Colonic mucosa (tissue), 4 donors: Measurements from ENCODE around the gene ANKRD16. TPM values are rescaled to one million over a fixed set of nuclear protein-coding genes. Genes with fewer than 3 reads are reported as not detected.
"Not testable (repeated sequence)": the region's sequence is repeated elsewhere in the genome, so short reads cannot be mapped to it uniquely, and the experiment has no call there.

Experiments used
- DNase-seq: peaks from one replicate; pipeline ENCODE4 v3.0.0-alpha.2; 2020
- H3K27ac ChIP-seq: fragments of 200-600 bp; one replicate; pipeline ENCODE4 v1.8.0; 2021
- H3K27me3 ChIP-seq: fragments of 200-600 bp; one replicate; pipeline ENCODE4 v1.8.0; 2021
- H3K36me3 ChIP-seq: fragments of 200-600 bp; one replicate; pipeline ENCODE4 v1.8.0; 2021
- H3K4me1 ChIP-seq: fragments of 200-600 bp; one replicate; pipeline ENCODE4 v1.8.0; 2021; ENCODE audit warnings: mild to moderate bottlenecking
- H3K4me3 ChIP-seq: fragments of 200-600 bp; one replicate; pipeline ENCODE4 v1.8.0; 2021
- H3K9ac ChIP-seq, 2 donors: one replicate each; pipeline ENCODE4 v1.7.0; 2013; ENCODE audit warnings: control low read depth in 2 of 2, low read depth in 2 of 2, low read length in 2 of 2
- H3K9me3 ChIP-seq: fragments of 200-600 bp; one replicate; pipeline ENCODE4 v1.8.0; 2021
- CTCF ChIP-seq: fragments of 200-600 bp; IDR thresholded peaks from one replicate; pipeline ENCODE4 v1.8.0; 2022; ENCODE audit warnings: antibody characterized with exemption, mild to moderate bottlenecking
- intact Hi-C: fragments of 100-400 bp; cut with DNase I; formaldehyde crosslinking; loops from one replicate; pipeline ENCODE4 v1.14.1; 2022
- total RNA-seq, 2 donors: library from RNA; stranded (reverse); fragmentation: NEBNext Ultra II Directional in 1 of 2; extraction: Animal tissue kit (Norgen Biotek cat#: 25700) in 1 of 2; gene quantifications; one replicate each; pipeline ENCODE4 v1.2.1, GENCODE V29; 2021
- donor health status: healthy.
- donor health status: DM: no; HTN: no; CAD: no.
- donor health status: DM: no; HTN: no; CAD: no.

ANKRD16 gene
- total RNA-seq, 2 donors from 2014 or later: 5.5 to 8.1 TPM

GRCh38 chr10:5888351-5888750, 1.3 kb downstream of the ANKRD16 start:
- H3K4me1 ChIP-seq: peaks cover 3% of the 10 kb centered on the region
- intact Hi-C loops: loop anchor here (10.0 kb wide), 1 partner anchor 204 kb away; the partner anchor contains the start of gene TASOR2
- no peak overlapping the region for H3K27ac ChIP-seq
- no peaks in the 10 kb centered on the region for H3K9me3 ChIP-seq
- H3K4me3 ChIP-seq: peak overlapping the region; percentile 97
- DNase-seq: peak; percentile 27
- no peaks in the 10 kb centered on the region for H3K36me3 ChIP-seq
- TF ChIP-seq CTCF: no peak
- H3K9ac ChIP-seq: peak overlapping the region; percentile 71 to 82
- H3K27me3 ChIP-seq: no peaks in the 10 kb centered on the region

- Histone ChIP-seq H3K4me3 (no peak overlapping the region), H3K9ac (peak overlapping the region in 1 of 2 donors; percentile 71)
- no peak for DNase-seq
Measured at GRCh38 chr10:5887641-5888040, 2.1 kb downstream of the ANKRD16 start.

GRCh38 chr10:5887029-5887428, 2.7 kb downstream of the ANKRD16 start:
- Histone ChIP-seq H3K9ac (no peak overlapping the region), H3K27ac (no peak overlapping the region), H3K4me3 (no peak overlapping the region), H3K4me1 (peaks cover 3% of the 10 kb centered on the region), H3K27me3 (no peaks in the 10 kb centered on the region), H3K9me3 (no peaks in the 10 kb centered on the region), H3K36me3 (no peaks in the 10 kb centered on the region)
- intact Hi-C loops: loop anchor here (10.0 kb wide), 1 partner anchor 202 kb away; the partner anchor contains the start of gene TASOR2
- DNase-seq: no peak
- no peak for TF ChIP-seq CTCF

More at GRCh38 chr10:5887641-5888040, 2.1 kb downstream of the ANKRD16 start:
- Histone ChIP-seq H3K27ac (no peak overlapping the region), H3K36me3 (no peaks in the 10 kb centered on the region), H3K4me1 (peaks cover 3% of the 10 kb centered on the region), H3K9me3 (no peaks in the 10 kb centered on the region), H3K27me3 (no peaks in the 10 kb centered on the region)
- no peak for TF ChIP-seq CTCF
- intact Hi-C loops: loop anchor here (10.0 kb wide), 1 partner anchor 203 kb away; the partner anchor contains the start of gene TASOR2

GRCh38 chr10:5885619-5886018, 4.1 kb downstream of the ANKRD16 start:
- no peaks in the 10 kb centered on the region for H3K36me3 ChIP-seq
- no peak overlapping the region for H3K4me3 ChIP-seq
- no peak for DNase-seq

GRCh38 chr10:5882961-5883360, 6.7 kb downstream of the ANKRD16 start:
- Histone ChIP-seq H3K4me3 (no peak overlapping the region), H3K27ac (no peak overlapping the region), H3K36me3 (no peaks in the 10 kb centered on the region), H3K27me3 (no peaks in the 10 kb centered on the region), H3K9me3 (no peaks in the 10 kb centered on the region), H3K4me1 (no peaks in the 10 kb centered on the region), H3K9ac (peak overlapping the region in 1 of 2 donors; percentile 34)
- TF ChIP-seq CTCF: no peak
- intact Hi-C loops: loop anchor here (10.0 kb wide), 1 partner anchor 198 kb away; the partner anchor contains the start of gene TASOR2
- no peak for DNase-seq

More at GRCh38 chr10:5885619-5886018, 4.1 kb downstream of the ANKRD16 start:
- Histone ChIP-seq H3K9ac (no peak overlapping the region), H3K27ac (no peak overlapping the region), H3K9me3 (no peaks in the 10 kb centered on the region), H3K4me1 (no peaks in the 10 kb centered on the region), H3K27me3 (no peaks in the 10 kb centered on the region)
- no peak for TF ChIP-seq CTCF
- intact Hi-C loops: loop anchor here (10.0 kb wide), 1 partner anchor 201 kb away; the partner anchor contains the start of gene TASOR2

- H3K36me3 ChIP-seq: not testable (repeated sequence)
- intact Hi-C loops: loop anchor here (10.0 kb wide), 1 partner anchor 62 kb away; the partner anchor contains the start of gene GDI2
Measured at GRCh38 chr10:5877041-5877440, 12.7 kb downstream of the ANKRD16 start.

More at GRCh38 chr10:5877041-5877440, 12.7 kb downstream of the ANKRD16 start:
- H3K27me3 ChIP-seq, H3K4me3 ChIP-seq, DNase-seq, H3K9ac ChIP-seq, H3K27ac ChIP-seq, H3K4me1 ChIP-seq, H3K9me3 ChIP-seq: not testable (repeated sequence)
